GM12878 (cell line): ENCODE results near the gene COA5. TPM values are rescaled to one million over a fixed set of nuclear protein-coding genes. Genes with fewer than 3 reads are reported as not detected.

Source experiments
- ATAC-seq: fragments of 200-7000 bp; cut with Tn5 transposase; 3 replicates; pipeline ENCODE4 v1.9.1; 2020; ENCODE audit warnings: mild to moderate bottlenecking, moderate library complexity
- BruUV-seq: library from RNA; stranded (reverse); fragments of 400-500 nt; replicated peaks from 2 replicates; lab custom pipeline; 2021; lab: Mats Ljungman, UMichigan
- CTCF ChIA-PET: fragments of 300-600 bp; sonication (Branson Sonifier 250); formaldehyde crosslinking; extraction: SDS; loops from one replicate; lab custom pipeline; 2021; ENCODE audit warnings: inconsistent platforms; lab: Yijun Ruan, JAX
- POLR2A ChIA-PET: fragments of 350-600 bp; formaldehyde crosslinking; extraction: SDS; loops from one replicate; lab custom pipeline; 2021; ENCODE audit warnings: inconsistent platforms; lab: Charles Lee
- RAD21 ChIA-PET: fragments of 300-600 bp; sonication (Branson Sonifier 250); formaldehyde crosslinking; loops from one replicate; lab custom pipeline; 2023; ENCODE audit warnings: antibody characterized with exemption; ENCODE audit not compliant: unreplicated experiment; lab: Charles Lee
- SMC1A ChIA-PET: fragments of 300-600 bp; sonication (Branson Sonifier 250); formaldehyde crosslinking; loops from one replicate; lab custom pipeline; 2023; ENCODE audit not compliant: unreplicated experiment, uncharacterized antibody; lab: Charles Lee
- DNase-seq: peaks from one replicate; pipeline ENCODE4 v3.0.0-alpha.2; 2011; ENCODE audit warnings: low read depth, low spot score
- FAIRE-seq: peaks from 3 replicates; lab custom pipeline; 2011; peaks lifted over from hg19 to GRCh38; lab: Jason Lieb, UNC
- H2AFZ ChIP-seq: 2 replicates; pipeline ENCODE4 v1.6.0; 2011; ENCODE audit warnings: low read depth, low read length, control low read depth; ENCODE audit not compliant: control insufficient read depth
- H3K27ac ChIP-seq: 2 replicates; pipeline ENCODE4 v1.5.1; 2011; ENCODE audit warnings: control low read depth; ENCODE audit not compliant: control insufficient read depth, insufficient read depth
- H3K27me3 ChIP-seq, 2 experiments: replicated peaks in 1 of 2; 2 replicates each; pipeline versions ENCODE4 v1.6.0 to v1.6.1; 2011; ENCODE audit warnings: low read length in 1 of 2; ENCODE audit not compliant: control insufficient read depth in 2 of 2, insufficient read depth in 2 of 2
- H3K36me3 ChIP-seq, 2 experiments: 2 replicates each; pipeline ENCODE4 v1.5.1; 2011; ENCODE audit warnings: low read length in 1 of 2; ENCODE audit not compliant: control insufficient read depth in 2 of 2, insufficient read depth in 2 of 2
- H3K4me1 ChIP-seq: 2 replicates; pipeline ENCODE4 v1.6.1; 2011; ENCODE audit warnings: mild to moderate bottlenecking, low read length, moderate library complexity, mixed read lengths; ENCODE audit not compliant: control insufficient read depth, insufficient read depth
- H3K4me2 ChIP-seq: 2 replicates; pipeline ENCODE4 v1.6.0; 2011; ENCODE audit warnings: control low read depth; ENCODE audit not compliant: control insufficient read depth, insufficient read depth
- H3K4me3 ChIP-seq: fragments of 200-600 bp; sonication (generic); 2 replicates; pipeline ENCODE4 v1.5.1; 2016
- H3K79me2 ChIP-seq: 2 replicates; pipeline ENCODE4 v1.6.0; 2011; ENCODE audit warnings: low read length; ENCODE audit not compliant: control insufficient read depth, insufficient read depth
- H3K9ac ChIP-seq: 2 replicates; pipeline ENCODE4 v1.8.0; 2011; ENCODE audit warnings: low read length, control low read depth, mixed read lengths; ENCODE audit not compliant: control insufficient read depth, insufficient read depth
- H3K9me3 ChIP-seq: replicated peaks from 3 replicates; pipeline ENCODE4 v1.5.1; 2011; ENCODE audit warnings: mild to moderate bottlenecking, low read length; ENCODE audit not compliant: control insufficient read depth, insufficient read depth
- H4K20me1 ChIP-seq: 2 replicates; pipeline ENCODE4 v1.6.0; 2011; ENCODE audit not compliant: control insufficient read depth, insufficient read depth
- CBFB ChIP-seq: IDR thresholded peaks from 2 replicates; pipeline ENCODE4 v1.6.1; 2016; ENCODE audit warnings: antibody characterized with exemption, low read depth
- HCFC1 ChIP-seq: fragments of 150-350 bp; IDR thresholded peaks from 2 replicates; pipeline ENCODE4 v1.6.1; 2014; ENCODE audit warnings: low read length
- IKZF2 ChIP-seq, 2 experiments: fragments of 450-650 bp; IDR thresholded peaks; 2 replicates each; pipeline ENCODE4 v1.6.1; 2017; ENCODE audit warnings: mild to moderate bottlenecking in 2 of 2, moderate library complexity in 2 of 2
- MTA2 ChIP-seq: fragments of 450-650 bp; IDR thresholded peaks from 2 replicates; pipeline ENCODE4 v1.6.1; 2016; ENCODE audit warnings: low read depth, mild to moderate bottlenecking, moderate library complexity
- MXI1 ChIP-seq: fragments of 150-350 bp; IDR thresholded peaks from 2 replicates; pipeline ENCODE4 v1.6.1; 2011; ENCODE audit warnings: low read depth, mild to moderate bottlenecking, inconsistent platforms, low read length, improper control_type of control experiment
- RELA ChIP-seq: fragments of 450-650 bp; IDR thresholded peaks from 2 replicates; pipeline ENCODE4 v1.8.0; 2014; ENCODE audit warnings: borderline replicate concordance; ENCODE audit not compliant: partially characterized antibody
- SMAD5 ChIP-seq: IDR thresholded peaks from 2 replicates; pipeline ENCODE4 v1.6.1; 2016; ENCODE audit warnings: antibody characterized with exemption, low read depth
- WGBS: methylation state at CpG from one replicate; pipeline ENCODE4 v1.1.6; 2016; ENCODE audit warnings: low lambda C conversion rate; ENCODE audit not compliant: insufficient replicate concordance, insufficient coverage; ENCODE audit errors: missing lambda C conversion rate; 5-methylcytosine and 5-hydroxymethylcytosine counted together
- in situ Hi-C: fragments of 300-500 bp; cut with MboI; formaldehyde crosslinking; loops from 9 replicates; pipeline ENCODE4 v1.14.3; 2018; ENCODE audit warnings: mixed read lengths
- intact Hi-C: fragments of 100-400 bp; cut with micrococcal nuclease; formaldehyde crosslinking; loops from one replicate; pipeline ENCODE4 v1.14.2; 2022; ENCODE audit not compliant: unreplicated experiment
- polyA plus RNA-seq, 11 experiments: library from polyadenylated mRNA; depleted of rRNA in 4 of 11; unstranded in 6 of 11; stranded (reverse) in 5 of 11; fragments of >200 nt; fragmentation: Nextera tagmentation in 4 of 11; fragmentation: Illumina TruSeq in 1 of 11; extraction: Ambion mirVana in 4 of 11; extraction: Trizol in 1 of 11; gene quantifications; 1 replicate in 1 of 11; 2 replicates in 10 of 11; pipeline versions ENCODE4 v1.2.1 to v1.2.3, GENCODE V29; 2011 to 2016; ENCODE audit warnings: inconsistent platforms in 2 of 11, missing spikeins in 2 of 11, low read depth in 1 of 11
- total RNA-seq, 4 experiments: library from RNA; depleted of rRNA in 3 of 4; stranded (reverse); fragments of >200 nt in 3 of 4; fragmentation: Illumina TruSeq in 1 of 4; extraction: Trizol in 1 of 4; gene quantifications; 2 replicates each; pipeline versions ENCODE4 v1.2.1 to v1.2.3, GENCODE V29; 2013 to 2021
- TF ChIP-seq, protein P1 (sequence below): fragments of 450-650 bp; formaldehyde crosslinking; IDR thresholded peaks from 2 replicates; pipeline ENCODE4 v1.4.0; 2022; ENCODE audit warnings: mild to moderate bottlenecking, moderate library complexity
- TF ChIP-seq, protein P2 (sequence below): fragments of 450-650 bp; IDR thresholded peaks from 2 replicates; pipeline ENCODE4 v1.6.1; 2018; ENCODE audit warnings: mild to moderate bottlenecking, low read depth, moderate library complexity; ENCODE audit not compliant: partially characterized antibody
- TF ChIP-seq, protein P3 (sequence below): IDR thresholded peaks from 2 replicates; pipeline ENCODE4 v1.6.1; 2012; ENCODE audit warnings: improper control_type of control experiment, low read depth, low read length; ENCODE audit not compliant: insufficient replicate concordance

COA5 gene
- total and polyA plus RNA-seq, 10 of the 15 experiments (the other 5 are each of a cell fraction or from before 2014, with no cell fraction given): 20.7 to 63.3 (median 37.9) TPM

GRCh38 chr2:98606431-98606830, 1.9 kb downstream of the COA5 start (continued):
- TF ChIP-seq MTA2 (no peak), SMAD5 (no peak), IKZF2 (IDR thresholded peaks at IDR 0.05) (no peak), HCFC1 (no peak)
- TF ChIP-seq, protein P1, sequence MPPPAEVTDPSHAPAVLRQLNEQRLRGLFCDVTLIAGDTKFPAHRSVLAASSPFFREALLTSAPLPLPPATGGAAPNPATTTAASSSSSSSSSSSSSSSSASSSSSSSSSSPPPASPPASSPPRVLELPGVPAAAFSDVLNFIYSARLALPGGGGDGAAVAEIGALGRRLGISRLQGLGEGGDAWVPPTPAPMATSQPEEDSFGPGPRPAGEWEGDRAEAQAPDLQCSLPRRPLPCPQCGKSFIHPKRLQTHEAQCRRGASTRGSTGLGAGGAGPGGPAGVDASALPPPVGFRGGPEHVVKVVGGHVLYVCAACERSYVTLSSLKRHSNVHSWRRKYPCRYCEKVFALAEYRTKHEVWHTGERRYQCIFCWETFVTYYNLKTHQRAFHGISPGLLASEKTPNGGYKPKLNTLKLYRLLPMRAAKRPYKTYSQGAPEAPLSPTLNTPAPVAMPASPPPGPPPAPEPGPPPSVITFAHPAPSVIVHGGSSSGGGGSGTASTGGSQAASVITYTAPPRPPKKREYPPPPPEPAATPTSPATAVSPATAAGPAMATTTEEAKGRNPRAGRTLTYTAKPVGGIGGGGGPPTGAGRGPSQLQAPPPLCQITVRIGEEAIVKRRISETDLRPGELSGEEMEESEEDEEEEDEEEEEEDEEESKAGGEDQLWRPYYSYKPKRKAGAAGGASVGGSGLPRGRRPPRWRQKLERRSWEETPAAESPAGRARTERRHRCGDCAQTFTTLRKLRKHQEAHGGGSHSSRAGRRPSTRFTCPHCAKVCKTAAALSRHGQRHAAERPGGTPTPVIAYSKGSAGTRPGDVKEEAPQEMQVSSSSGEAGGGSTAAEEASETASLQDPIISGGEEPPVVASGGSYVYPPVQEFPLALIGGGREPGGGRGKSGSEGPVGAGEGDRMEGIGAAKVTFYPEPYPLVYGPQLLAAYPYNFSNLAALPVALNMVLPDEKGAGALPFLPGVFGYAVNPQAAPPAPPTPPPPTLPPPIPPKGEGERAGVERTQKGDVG (CRISPR knock-in tag): no peak

GRCh38 chr2:98605076-98605475, 3.2 kb downstream of the COA5 start:
- FAIRE-seq (no peak), ATAC-seq (no peak), DNase-seq (no peak)
- no peak overlapping the region for H3K4me3 ChIP-seq
- intact Hi-C loops: loop anchor here (5.0 kb wide), 1 partner anchor 138 kb away; no protein-coding TSS in a partner anchor
- no peak overlapping the region for H3K4me2 ChIP-seq
- no peaks in the 10 kb centered on the region for H4K20me1 ChIP-seq
- no peaks in the 10 kb centered on the region for H3K27me3 ChIP-seq
- H3K9ac ChIP-seq: no peak overlapping the region
- peaks cover 43% of the 10 kb centered on the region for H3K79me2 ChIP-seq
- peaks cover 5% of the 10 kb centered on the region; the same call in 1 of the 2 replicates for H3K4me1 ChIP-seq
- WGBS: 85% methylated on average over 3 of the region's 3 CpGs
- RAD21 ChIA-PET: no interaction called here
- no peak overlapping the region for H3K27ac ChIP-seq
- no peak overlapping the region for H2AFZ ChIP-seq
- H3K36me3 ChIP-seq: peaks cover 0 to 16% of the 10 kb centered on the region in 2 experiments; a peak in 2 of 4 replicates
- in situ Hi-C loops: no loop called here
- CTCF ChIA-PET: interaction anchor here (2.6 kb wide), 1 partner anchor 44 kb away, joined by 6 read pairs; no protein-coding TSS in a partner anchor
- BruUV-seq: no TSS peak
- POLR2A ChIA-PET: no interaction called here
- SMC1A ChIA-PET: interaction anchor here (1.2 kb wide), 1 partner anchor 192 kb away, joined by 3 read pairs; no protein-coding TSS in a partner anchor
- H3K9me3 ChIP-seq: no peaks in the 10 kb centered on the region; the same call in 2 of the 3 replicates
- TF ChIP-seq MXI1 (no peak), CBFB (no peak), HCFC1 (no peak), RELA (no peak)
- TF ChIP-seq, protein P2, sequence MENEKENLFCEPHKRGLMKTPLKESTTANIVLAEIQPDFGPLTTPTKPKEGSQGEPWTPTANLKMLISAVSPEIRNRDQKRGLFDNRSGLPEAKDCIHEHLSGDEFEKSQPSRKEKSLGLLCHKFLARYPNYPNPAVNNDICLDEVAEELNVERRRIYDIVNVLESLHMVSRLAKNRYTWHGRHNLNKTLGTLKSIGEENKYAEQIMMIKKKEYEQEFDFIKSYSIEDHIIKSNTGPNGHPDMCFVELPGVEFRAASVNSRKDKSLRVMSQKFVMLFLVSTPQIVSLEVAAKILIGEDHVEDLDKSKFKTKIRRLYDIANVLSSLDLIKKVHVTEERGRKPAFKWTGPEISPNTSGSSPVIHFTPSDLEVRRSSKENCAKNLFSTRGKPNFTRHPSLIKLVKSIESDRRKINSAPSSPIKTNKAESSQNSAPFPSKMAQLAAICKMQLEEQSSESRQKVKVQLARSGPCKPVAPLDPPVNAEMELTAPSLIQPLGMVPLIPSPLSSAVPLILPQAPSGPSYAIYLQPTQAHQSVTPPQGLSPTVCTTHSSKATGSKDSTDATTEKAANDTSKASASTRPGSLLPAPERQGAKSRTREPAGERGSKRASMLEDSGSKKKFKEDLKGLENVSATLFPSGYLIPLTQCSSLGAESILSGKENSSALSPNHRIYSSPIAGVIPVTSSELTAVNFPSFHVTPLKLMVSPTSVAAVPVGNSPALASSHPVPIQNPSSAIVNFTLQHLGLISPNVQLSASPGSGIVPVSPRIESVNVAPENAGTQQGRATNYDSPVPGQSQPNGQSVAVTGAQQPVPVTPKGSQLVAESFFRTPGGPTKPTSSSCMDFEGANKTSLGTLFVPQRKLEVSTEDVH: no peak
- TF ChIP-seq, protein P3, sequence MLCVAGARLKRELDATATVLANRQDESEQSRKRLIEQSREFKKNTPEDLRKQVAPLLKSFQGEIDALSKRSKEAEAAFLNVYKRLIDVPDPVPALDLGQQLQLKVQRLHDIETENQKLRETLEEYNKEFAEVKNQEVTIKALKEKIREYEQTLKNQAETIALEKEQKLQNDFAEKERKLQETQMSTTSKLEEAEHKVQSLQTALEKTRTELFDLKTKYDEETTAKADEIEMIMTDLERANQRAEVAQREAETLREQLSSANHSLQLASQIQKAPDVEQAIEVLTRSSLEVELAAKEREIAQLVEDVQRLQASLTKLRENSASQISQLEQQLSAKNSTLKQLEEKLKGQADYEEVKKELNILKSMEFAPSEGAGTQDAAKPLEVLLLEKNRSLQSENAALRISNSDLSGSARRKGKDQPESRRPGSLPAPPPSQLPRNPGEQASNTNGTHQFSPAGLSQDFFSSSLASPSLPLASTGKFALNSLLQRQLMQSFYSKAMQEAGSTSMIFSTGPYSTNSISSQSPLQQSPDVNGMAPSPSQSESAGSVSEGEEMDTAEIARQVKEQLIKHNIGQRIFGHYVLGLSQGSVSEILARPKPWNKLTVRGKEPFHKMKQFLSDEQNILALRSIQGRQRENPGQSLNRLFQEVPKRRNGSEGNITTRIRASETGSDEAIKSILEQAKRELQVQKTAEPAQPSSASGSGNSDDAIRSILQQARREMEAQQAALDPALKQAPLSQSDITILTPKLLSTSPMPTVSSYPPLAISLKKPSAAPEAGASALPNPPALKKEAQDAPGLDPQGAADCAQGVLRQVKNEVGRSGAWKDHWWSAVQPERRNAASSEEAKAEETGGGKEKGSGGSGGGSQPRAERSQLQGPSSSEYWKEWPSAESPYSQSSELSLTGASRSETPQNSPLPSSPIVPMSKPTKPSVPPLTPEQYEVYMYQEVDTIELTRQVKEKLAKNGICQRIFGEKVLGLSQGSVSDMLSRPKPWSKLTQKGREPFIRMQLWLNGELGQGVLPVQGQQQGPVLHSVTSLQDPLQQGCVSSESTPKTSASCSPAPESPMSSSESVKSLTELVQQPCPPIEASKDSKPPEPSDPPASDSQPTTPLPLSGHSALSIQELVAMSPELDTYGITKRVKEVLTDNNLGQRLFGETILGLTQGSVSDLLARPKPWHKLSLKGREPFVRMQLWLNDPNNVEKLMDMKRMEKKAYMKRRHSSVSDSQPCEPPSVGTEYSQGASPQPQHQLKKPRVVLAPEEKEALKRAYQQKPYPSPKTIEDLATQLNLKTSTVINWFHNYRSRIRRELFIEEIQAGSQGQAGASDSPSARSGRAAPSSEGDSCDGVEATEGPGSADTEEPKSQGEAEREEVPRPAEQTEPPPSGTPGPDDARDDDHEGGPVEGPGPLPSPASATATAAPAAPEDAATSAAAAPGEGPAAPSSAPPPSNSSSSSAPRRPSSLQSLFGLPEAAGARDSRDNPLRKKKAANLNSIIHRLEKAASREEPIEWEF: no peak
